Fibroblast of the aortic adventitia (primary cell): ENCODE results near the gene C12orf60. TPM values are rescaled to one million over a fixed set of nuclear protein-coding genes. Genes with fewer than 3 reads are reported as not detected.
"Not testable (repeated sequence)": the region's sequence is repeated elsewhere in the genome, so short reads cannot be mapped to it uniquely, and the experiment has no call there.

Experiments
- DNase-seq: peaks from one replicate; pipeline ENCODE4 v3.0.0-alpha.2; 2010; ENCODE audit warnings: low read depth
- H3K4me3 ChIP-seq: 2 replicates; pipeline ENCODE4 v1.5.1; 2011; ENCODE audit warnings: low read depth, mild to moderate bottlenecking, control low read depth, low read length, moderate library complexity
- total RNA-seq: library from RNA; depleted of rRNA; stranded (reverse); fragments of >200 nt; gene quantifications from 2 replicates; pipeline ENCODE4 v1.2.3, GENCODE V29; 2012; ENCODE audit warnings: low replicate concordance
- TF ChIP-seq, protein P1 (sequence below): IDR thresholded peaks from 2 replicates; pipeline ENCODE4 v1.5.1; 2011; ENCODE audit warnings: mild to moderate bottlenecking, low read length, control low read depth, inconsistent platforms; ENCODE audit not compliant: insufficient read depth

C12orf60 gene
- 0.65 and 0.99 TPM in 2 replicates for total RNA-seq

- peak; percentile 99 for DNase-seq
- H3K4me3 ChIP-seq = peak within 1 kb of the TSS; percentile 97
- TF ChIP-seq, protein P1, sequence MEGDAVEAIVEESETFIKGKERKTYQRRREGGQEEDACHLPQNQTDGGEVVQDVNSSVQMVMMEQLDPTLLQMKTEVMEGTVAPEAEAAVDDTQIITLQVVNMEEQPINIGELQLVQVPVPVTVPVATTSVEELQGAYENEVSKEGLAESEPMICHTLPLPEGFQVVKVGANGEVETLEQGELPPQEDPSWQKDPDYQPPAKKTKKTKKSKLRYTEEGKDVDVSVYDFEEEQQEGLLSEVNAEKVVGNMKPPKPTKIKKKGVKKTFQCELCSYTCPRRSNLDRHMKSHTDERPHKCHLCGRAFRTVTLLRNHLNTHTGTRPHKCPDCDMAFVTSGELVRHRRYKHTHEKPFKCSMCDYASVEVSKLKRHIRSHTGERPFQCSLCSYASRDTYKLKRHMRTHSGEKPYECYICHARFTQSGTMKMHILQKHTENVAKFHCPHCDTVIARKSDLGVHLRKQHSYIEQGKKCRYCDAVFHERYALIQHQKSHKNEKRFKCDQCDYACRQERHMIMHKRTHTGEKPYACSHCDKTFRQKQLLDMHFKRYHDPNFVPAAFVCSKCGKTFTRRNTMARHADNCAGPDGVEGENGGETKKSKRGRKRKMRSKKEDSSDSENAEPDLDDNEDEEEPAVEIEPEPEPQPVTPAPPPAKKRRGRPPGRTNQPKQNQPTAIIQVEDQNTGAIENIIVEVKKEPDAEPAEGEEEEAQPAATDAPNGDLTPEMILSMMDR = no peak
Observed at GRCh38 chr12:14803011-14803829, at the start of gene C12orf60, which contains the start of gene WBP11. TSS of gene C12orf60 (plus strand) at chr12:14803670. CDS start at chr12:14822936, 19,266 bp downstream. TSS of gene WBP11 (minus strand) at chr12:14803478. CDS start at chr12:14801383, 2,095 bp downstream.

- no peak for DNase-seq
- no peak overlapping the region for H3K4me3 ChIP-seq
- TF ChIP-seq, protein P1 = peak; percentile 27
Observed at GRCh38 chr12:14756334-14757143, 46.9 kb upstream of the C12orf60 start.

DNA sequence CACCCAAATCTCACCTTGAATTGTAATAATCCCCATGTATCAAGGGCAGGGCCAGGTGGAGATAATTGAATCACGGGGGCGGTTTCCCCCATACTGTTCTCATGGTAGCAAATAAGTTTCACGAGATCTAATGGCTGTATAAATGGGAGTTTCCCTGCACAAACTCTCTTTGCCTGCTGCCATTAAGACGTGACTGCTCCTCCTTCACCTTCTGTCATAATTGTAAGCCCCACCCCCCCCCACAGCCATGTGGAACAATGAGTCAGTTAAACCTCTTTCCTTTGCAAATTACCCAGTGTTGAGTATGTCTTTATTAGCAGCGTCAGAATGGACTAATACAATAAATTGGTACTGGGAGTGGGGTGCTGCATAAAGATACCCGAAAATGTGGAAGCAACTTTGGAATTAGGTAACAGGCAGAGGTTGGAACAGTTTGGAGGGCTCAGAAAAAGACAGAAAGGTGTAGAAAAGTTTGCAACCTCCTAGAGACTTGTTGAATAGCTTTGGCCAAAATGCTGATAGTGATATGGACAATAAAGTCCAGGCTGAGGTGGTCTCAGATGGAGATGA, 43.7 kb upstream of the C12orf60 start:
- not testable (repeated sequence) for H3K4me3 ChIP-seq, DNase-seq

DNA sequence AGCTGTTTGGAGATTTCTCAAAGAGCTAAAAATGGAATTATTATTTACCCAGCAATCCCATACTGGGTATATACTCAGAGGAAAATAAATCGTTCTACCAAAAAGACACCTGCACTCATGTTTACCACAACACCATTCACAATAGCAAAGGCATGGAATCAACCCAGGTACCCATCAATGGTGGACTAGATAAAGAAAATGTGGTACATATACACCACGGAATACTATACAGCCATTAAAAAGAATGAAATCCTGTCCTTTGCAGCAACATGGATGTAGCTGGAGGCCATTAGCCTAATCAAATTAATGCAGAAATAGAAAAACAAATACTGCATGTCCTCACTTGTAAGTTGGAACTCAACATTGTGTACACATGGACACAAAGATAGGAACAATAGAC, 38.1 kb upstream of the C12orf60 start:
- TF ChIP-seq, protein P1 = no peak
- no peak for DNase-seq

DNA sequence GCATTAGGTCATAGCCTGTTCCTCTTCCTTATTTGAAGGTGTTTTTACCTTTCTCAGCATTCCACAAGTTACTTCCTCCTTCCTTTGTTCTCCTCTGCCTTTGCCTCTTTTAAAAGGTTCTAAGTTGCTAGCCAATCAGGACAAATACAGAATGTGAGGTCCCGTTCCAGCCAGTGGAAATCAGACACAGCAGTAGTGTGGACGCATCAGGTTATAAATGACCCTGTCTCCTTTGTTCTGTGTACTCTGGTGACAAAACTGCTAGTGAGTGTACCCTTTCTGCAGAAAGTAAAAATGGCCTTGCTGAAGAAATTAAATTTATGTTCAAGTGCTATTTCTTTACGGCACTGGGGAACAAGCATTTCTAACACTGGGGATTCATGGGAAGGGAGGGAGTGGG, 37.5 kb upstream of the C12orf60 start:
- DNase-seq, H3K4me3 ChIP-seq: not testable (repeated sequence)

More for the DNA sequence above, 38.1 kb upstream of the C12orf60 start:
- H3K4me3 ChIP-seq = no peak overlapping the region

- no peak for DNase-seq
- TF ChIP-seq, protein P1 = no peak
- no peak overlapping the region for H3K4me3 ChIP-seq
Observed at GRCh38 chr12:14766649-14767215, 36.7 kb upstream of the C12orf60 start.

GRCh38 chr12:14767617-14768016, 35.9 kb upstream of the C12orf60 start:
- H3K4me3 ChIP-seq = no peak overlapping the region

More at GRCh38 chr12:14767617-14768016, 35.9 kb upstream of the C12orf60 start:
- no peak for DNase-seq
- TF ChIP-seq, protein P1 = no peak
